ENCODE measurements around the gene F3.
A peak's percentile ranks its signal among the peaks of the same experiment; 100 is the strongest.

Gene F3

DNA sequence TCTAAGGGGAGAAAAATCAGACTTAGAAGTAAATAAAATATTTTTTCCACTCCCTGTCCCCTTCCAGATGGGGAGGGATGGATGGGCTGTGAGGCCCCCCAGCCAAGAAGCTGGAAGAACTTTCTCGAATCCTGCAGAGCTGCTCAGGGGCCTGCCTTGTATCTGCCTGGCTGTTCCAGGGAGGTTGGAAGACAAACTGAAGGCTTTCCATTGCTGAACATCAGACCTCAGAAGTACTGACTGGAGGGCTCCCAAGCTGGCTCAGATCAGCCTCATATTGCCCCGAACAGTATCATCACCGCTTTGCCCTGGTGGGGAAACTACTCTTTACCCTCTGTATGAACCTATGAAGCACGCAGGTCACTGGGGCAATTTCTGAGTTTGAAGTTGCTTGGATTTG lies 12.4 kb upstream of the F3 start:
- Histone ChIP-seq H3K4me3 (ENCODE audit: low read depth in 1 of 5, low read length in 5 of 5) (no peak overlapping the region), H3K27me3 (ENCODE audit: control insufficient read depth in 5 of 5, insufficient read depth in 4 of 5, low read length in 5 of 5) (no peaks in the 10 kb centered on the region), H3K9me3 (ENCODE audit: control insufficient read depth in 5 of 5, low read length in 5 of 5) (no peaks in the 10 kb centered on the region), H3K4me1 (ENCODE audit: control insufficient read depth in 5 of 5, insufficient read depth in 5 of 5, low read length in 5 of 5) (no peaks in the 10 kb centered on the region), H3K9ac (ENCODE audit: low read length in 5 of 5) (no peak overlapping the region), H3K27ac (ENCODE audit: low read depth, low read length) (no peak overlapping the region), H3K36me3 (ENCODE audit: control insufficient read depth in 5 of 5, insufficient read depth in 5 of 5, low read length in 5 of 5) (no peaks in the 10 kb centered on the region)

DNA sequence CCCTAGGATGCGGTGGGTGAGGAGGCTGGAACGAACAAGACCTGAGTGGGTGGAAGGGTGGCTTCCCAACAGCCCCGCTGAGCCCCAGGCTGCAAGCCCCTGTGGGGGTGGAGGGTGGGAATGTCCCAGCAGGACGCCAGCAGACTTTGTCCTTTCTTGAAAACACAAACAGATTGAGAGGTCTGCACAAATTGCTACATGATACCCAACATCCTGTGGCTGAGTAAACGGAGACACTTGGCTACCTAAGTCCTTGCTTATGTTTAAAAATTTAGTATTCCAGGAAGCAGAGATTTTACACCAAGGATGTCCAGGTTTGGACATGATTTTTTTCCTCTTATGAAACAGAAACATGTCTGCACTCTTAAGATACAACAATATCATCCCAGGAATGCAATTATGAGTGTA lies 11.8 kb upstream of the F3 start:
- H3K27ac ChIP-seq (ENCODE audit: low read depth, low read length) = no peak overlapping the region
- H3K4me1 ChIP-seq (ENCODE audit: control insufficient read depth in 5 of 5, insufficient read depth in 5 of 5, low read length in 5 of 5) = no peaks in the 10 kb centered on the region
- H3K9me3 ChIP-seq (ENCODE audit: control insufficient read depth in 5 of 5, low read length in 5 of 5) = no peaks in the 10 kb centered on the region
- H3K4me3 ChIP-seq (ENCODE audit: low read depth in 1 of 5, low read length in 5 of 5) = no peak overlapping the region
- H3K36me3 ChIP-seq (ENCODE audit: control insufficient read depth in 5 of 5, insufficient read depth in 5 of 5, low read length in 5 of 5) = no peaks in the 10 kb centered on the region
- no peak overlapping the region for H3K9ac ChIP-seq (ENCODE audit: low read length in 5 of 5)
- H3K27me3 ChIP-seq (ENCODE audit: control insufficient read depth in 5 of 5, insufficient read depth in 4 of 5, low read length in 5 of 5) = no peaks in the 10 kb centered on the region

DNA sequence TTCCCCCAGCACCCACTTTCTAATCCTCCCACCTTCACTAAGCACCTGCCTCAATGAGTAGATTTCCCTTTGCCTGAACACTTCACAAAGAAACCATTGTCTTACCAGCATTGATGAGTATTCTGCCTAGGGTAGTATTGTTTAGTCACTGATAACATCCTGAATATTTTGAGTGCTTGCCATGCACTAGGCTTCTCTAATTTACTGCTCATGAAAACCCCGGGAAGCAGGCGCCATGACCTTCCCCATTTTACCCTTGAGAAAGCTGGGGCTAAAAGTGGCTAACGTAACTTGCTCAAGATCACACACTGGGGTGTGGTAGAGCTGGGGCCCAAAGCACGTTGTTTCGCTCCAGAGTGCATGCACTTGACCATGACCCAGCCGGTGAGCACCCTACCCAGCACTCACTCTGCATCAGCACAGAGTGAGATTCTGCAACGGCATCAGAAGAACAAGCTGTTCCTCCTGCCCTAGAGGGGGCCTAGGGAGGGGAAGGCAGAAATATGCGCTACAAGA lies 10.6 kb upstream of the F3 start:
- no peak overlapping the region for H3K27ac ChIP-seq (ENCODE audit: low read depth, low read length)

DNA sequence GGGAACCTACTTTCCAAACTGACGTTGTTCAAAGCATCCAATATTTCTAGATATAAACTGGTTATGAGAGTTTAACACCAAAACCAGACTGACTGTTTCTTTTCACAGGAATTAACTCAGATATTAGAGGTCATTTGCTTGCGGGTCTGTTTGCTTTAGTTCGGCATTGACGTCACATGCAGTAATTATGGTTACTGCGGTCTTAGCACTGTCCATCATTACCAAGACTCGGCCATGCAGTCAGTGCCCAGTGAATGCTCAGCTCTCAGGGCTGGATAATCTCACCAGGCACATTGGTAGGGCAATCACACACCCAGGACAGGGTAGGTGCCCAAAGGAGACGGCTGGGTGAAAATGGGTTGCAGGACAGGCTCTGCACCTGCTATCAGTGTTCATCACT lies 9.9 kb upstream of the F3 start:
- Histone ChIP-seq H3K9me3 (ENCODE audit: control insufficient read depth in 5 of 5, low read length in 5 of 5) (no peaks in the 10 kb centered on the region), H3K4me1 (ENCODE audit: control insufficient read depth in 5 of 5, insufficient read depth in 5 of 5, low read length in 5 of 5) (no peaks in the 10 kb centered on the region), H3K4me3 (ENCODE audit: low read depth in 1 of 5, low read length in 5 of 5) (no peak overlapping the region), H3K9ac (ENCODE audit: low read length in 5 of 5) (no peak overlapping the region), H3K36me3 (ENCODE audit: control insufficient read depth in 5 of 5, insufficient read depth in 5 of 5, low read length in 5 of 5) (no peaks in the 10 kb centered on the region), H3K27me3 (ENCODE audit: control insufficient read depth in 5 of 5, insufficient read depth in 4 of 5, low read length in 5 of 5) (no peaks in the 10 kb centered on the region), H3K27ac (ENCODE audit: low read depth, low read length) (no peak overlapping the region)

More for the DNA sequence above, 10.6 kb upstream of the F3 start:
- Histone ChIP-seq H3K4me1 (ENCODE audit: control insufficient read depth in 5 of 5, insufficient read depth in 5 of 5, low read length in 5 of 5) (no peaks in the 10 kb centered on the region), H3K36me3 (ENCODE audit: control insufficient read depth in 5 of 5, insufficient read depth in 5 of 5, low read length in 5 of 5) (no peaks in the 10 kb centered on the region), H3K4me3 (ENCODE audit: low read depth in 1 of 5, low read length in 5 of 5) (no peak overlapping the region), H3K27me3 (ENCODE audit: control insufficient read depth in 5 of 5, insufficient read depth in 4 of 5, low read length in 5 of 5) (no peaks in the 10 kb centered on the region), H3K9ac (ENCODE audit: low read length in 5 of 5) (no peak overlapping the region), H3K9me3 (ENCODE audit: control insufficient read depth in 5 of 5, low read length in 5 of 5) (no peaks in the 10 kb centered on the region)

DNA sequence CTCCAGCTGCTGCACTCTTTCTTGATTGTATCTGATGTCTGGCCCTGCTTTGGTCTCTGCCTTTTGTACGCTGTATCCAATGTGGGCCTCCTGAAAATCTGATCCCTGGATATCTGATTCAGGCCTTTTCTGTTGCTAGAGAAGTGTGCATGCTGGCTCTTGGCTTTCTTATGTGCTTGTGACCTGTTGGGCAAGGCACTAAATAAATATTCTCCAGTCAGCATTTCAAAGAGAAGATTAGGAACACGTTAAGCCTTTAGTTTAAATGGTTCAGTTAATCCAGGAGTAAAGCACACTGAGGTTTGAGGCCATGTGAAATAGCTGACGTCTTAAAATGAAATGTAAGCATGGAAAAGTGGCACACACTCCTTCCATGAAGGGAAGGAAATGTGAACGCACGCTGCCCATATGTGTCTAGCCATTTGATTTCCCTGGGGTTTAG lies 9.3 kb upstream of the F3 start:
- H3K36me3 ChIP-seq (ENCODE audit: control insufficient read depth in 5 of 5, insufficient read depth in 5 of 5, low read length in 5 of 5) = no peaks in the 10 kb centered on the region
- H3K27ac ChIP-seq (ENCODE audit: low read depth, low read length) = no peak overlapping the region
- no peaks in the 10 kb centered on the region for H3K4me1 ChIP-seq (ENCODE audit: control insufficient read depth in 5 of 5, insufficient read depth in 5 of 5, low read length in 5 of 5)
- H3K4me3 ChIP-seq (ENCODE audit: low read depth in 1 of 5, low read length in 5 of 5) = no peak overlapping the region
- H3K9me3 ChIP-seq (ENCODE audit: control insufficient read depth in 5 of 5, low read length in 5 of 5) = no peaks in the 10 kb centered on the region
- no peak overlapping the region for H3K9ac ChIP-seq (ENCODE audit: low read length in 5 of 5)
- no peaks in the 10 kb centered on the region for H3K27me3 ChIP-seq (ENCODE audit: control insufficient read depth in 5 of 5, insufficient read depth in 4 of 5, low read length in 5 of 5)

DNA sequence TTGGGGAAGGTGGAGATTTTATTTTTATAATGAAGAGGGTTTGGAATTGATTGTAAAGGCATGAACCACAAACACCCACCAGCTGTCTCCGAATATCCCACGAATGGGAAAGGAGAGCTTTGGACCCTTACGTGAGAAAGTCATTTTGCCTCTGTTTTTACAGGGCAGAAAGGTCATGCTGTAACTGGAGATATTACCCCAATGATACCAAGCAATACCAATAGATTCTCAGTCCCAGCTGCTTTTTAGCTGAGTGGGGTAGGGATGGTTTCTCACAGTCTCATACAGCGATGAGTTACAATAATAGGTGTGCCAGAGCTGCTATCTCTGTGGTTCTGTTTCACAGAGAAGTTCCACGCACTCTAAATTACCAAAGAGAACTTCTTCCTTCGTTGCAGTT lies 8.8 kb upstream of the F3 start:
- Histone ChIP-seq H3K9ac (ENCODE audit: low read length in 5 of 5) (no peak overlapping the region), H3K4me3 (ENCODE audit: low read depth in 1 of 5, low read length in 5 of 5) (no peak overlapping the region), H3K36me3 (ENCODE audit: control insufficient read depth in 5 of 5, insufficient read depth in 5 of 5, low read length in 5 of 5) (no peaks in the 10 kb centered on the region), H3K4me1 (ENCODE audit: control insufficient read depth in 5 of 5, insufficient read depth in 5 of 5, low read length in 5 of 5) (no peaks in the 10 kb centered on the region), H3K27me3 (ENCODE audit: control insufficient read depth in 5 of 5, insufficient read depth in 4 of 5, low read length in 5 of 5) (no peaks in the 10 kb centered on the region), H3K27ac (ENCODE audit: low read depth, low read length) (no peak overlapping the region), H3K9me3 (ENCODE audit: control insufficient read depth in 5 of 5, low read length in 5 of 5) (no peaks in the 10 kb centered on the region)

DNA sequence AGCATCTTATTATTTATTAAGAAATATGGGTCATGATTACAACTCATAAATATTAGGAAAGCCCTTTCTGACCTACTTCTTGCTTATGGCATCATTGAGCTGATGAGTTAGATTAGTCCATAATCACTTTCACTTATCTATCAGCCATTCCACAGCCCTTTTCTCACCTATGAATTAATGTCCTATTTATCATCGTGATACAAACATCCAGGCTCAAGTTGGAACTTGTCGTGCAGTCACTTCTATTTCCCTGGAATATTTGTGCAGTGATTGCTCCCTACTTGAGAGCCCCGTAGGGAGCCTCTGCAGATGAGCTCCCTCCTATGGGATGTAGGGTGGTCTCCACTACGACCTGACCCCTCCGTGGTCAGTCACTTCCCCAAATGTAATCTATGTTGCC lies 8.1 kb upstream of the F3 start:
- Histone ChIP-seq H3K4me1 (ENCODE audit: control insufficient read depth in 5 of 5, insufficient read depth in 5 of 5, low read length in 5 of 5) (peaks cover 0 to 4% (median 3%) of the 10 kb centered on the region in 5 donors), H3K36me3 (ENCODE audit: control insufficient read depth in 5 of 5, insufficient read depth in 5 of 5, low read length in 5 of 5) (no peaks in the 10 kb centered on the region), H3K4me3 (ENCODE audit: low read depth in 1 of 5, low read length in 5 of 5) (no peak overlapping the region), H3K27ac (ENCODE audit: low read depth, low read length) (no peak overlapping the region), H3K9ac (ENCODE audit: low read length in 5 of 5) (no peak overlapping the region), H3K27me3 (ENCODE audit: control insufficient read depth in 5 of 5, insufficient read depth in 4 of 5, low read length in 5 of 5) (no peaks in the 10 kb centered on the region), H3K9me3 (ENCODE audit: control insufficient read depth in 5 of 5, low read length in 5 of 5) (no peaks in the 10 kb centered on the region)

DNA sequence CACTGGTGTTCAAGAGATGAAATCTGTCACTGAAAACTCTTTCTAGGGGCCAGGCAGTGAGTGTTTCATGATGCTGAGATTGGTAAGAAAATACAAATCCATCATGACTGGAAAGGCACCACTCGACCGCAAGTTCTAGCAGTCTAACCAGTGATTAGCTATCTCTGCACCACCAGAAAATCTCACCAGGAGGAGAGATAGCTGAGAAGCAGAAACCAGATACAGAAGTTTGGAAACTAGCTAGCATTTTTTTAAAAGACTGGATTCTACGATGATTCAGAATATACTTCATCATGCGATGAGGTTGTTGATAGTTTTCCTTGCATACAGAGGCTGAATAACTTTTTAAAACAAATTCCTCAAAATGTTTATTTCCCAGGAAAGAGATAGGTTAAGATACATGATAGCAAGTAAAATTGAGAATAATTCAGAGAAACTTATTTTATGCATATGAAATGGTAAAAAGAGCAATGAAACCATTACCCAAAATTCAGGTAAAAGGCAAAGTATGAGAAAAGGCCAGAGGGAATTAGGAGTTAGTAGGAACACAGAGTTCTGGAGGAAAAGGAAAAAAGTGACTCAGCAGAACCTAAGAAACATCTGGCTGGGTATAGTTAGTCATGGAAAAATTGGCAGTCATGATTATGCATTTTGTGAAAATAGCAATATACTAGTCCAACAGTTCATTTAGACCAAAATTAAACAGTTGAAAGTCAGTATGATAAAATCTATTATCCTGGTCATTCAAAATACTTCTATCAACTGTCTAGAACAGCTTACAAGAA lies 3.3 kb upstream of the F3 start:
- Histone ChIP-seq H3K4me1 (ENCODE audit: control insufficient read depth in 5 of 5, insufficient read depth in 5 of 5, low read length in 5 of 5) (peaks cover 5 to 43% (median 32%) of the 10 kb centered on the region in 5 donors), H3K4me3 (ENCODE audit: low read depth in 1 of 5, low read length in 5 of 5) (peak overlapping the region in 1 of 5 donors; percentile 0), H3K9ac (ENCODE audit: low read length in 5 of 5) (peak overlapping the region in 1 of 5 donors; percentile 61), H3K36me3 (ENCODE audit: control insufficient read depth in 5 of 5, insufficient read depth in 5 of 5, low read length in 5 of 5) (no peaks in the 10 kb centered on the region), H3K27me3 (ENCODE audit: control insufficient read depth in 5 of 5, insufficient read depth in 4 of 5, low read length in 5 of 5) (no peaks in the 10 kb centered on the region), H3K9me3 (ENCODE audit: control insufficient read depth in 5 of 5, low read length in 5 of 5) (no peaks in the 10 kb centered on the region), H3K27ac (ENCODE audit: low read depth, low read length) (peak overlapping the region; percentile 97)

DNA sequence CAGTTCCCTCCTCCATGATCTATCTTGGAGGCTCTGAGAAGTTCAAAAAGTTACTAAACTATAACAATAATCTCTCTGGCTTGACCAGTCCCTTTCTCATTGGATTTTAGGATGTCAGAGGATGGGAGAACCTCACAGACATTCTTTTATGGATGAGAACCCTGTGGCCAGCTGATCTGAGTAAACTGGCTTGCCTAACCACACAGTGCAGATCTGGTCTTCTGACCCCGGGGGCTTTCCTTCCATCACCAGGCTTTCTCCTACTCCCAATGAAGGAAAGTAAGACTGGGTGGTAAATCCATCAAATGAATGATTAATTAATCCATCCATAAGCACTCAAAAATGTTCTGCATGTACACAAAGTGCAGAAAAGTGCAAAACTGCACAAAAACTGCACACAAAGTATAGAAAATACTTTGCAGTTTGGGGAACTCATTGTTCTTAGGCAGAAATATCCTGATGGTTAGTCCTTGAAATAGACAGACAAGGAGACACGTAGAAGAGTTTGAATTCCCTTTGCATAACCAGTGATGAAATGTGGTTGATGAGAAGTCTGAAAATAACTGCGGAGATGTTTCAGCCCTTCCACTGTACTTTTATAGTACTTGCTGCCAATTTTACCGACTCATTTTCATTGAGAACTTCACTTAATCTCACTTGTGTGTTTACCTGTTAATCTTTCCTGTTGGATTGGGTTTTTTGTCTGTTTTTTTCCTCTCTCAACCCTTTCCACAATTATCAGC lies 2.5 kb upstream of the F3 start:
- Histone ChIP-seq H3K27ac (ENCODE audit: low read depth, low read length) (peak overlapping the region; percentile 97), H3K9me3 (ENCODE audit: control insufficient read depth in 5 of 5, low read length in 5 of 5) (no peaks in the 10 kb centered on the region), H3K27me3 (ENCODE audit: control insufficient read depth in 5 of 5, insufficient read depth in 4 of 5, low read length in 5 of 5) (no peaks in the 10 kb centered on the region), H3K4me1 (ENCODE audit: control insufficient read depth in 5 of 5, insufficient read depth in 5 of 5, low read length in 5 of 5) (peaks cover 5 to 51% (median 32%) of the 10 kb centered on the region in 5 donors), H3K4me3 (ENCODE audit: low read depth in 1 of 5, low read length in 5 of 5) (peak overlapping the region in 1 of 5 donors; percentile 0), H3K9ac (ENCODE audit: low read length in 5 of 5) (peak overlapping the region in 1 of 5 donors; percentile 61), H3K36me3 (ENCODE audit: control insufficient read depth in 5 of 5, insufficient read depth in 5 of 5, low read length in 5 of 5) (no peaks in the 10 kb centered on the region)

DNA sequence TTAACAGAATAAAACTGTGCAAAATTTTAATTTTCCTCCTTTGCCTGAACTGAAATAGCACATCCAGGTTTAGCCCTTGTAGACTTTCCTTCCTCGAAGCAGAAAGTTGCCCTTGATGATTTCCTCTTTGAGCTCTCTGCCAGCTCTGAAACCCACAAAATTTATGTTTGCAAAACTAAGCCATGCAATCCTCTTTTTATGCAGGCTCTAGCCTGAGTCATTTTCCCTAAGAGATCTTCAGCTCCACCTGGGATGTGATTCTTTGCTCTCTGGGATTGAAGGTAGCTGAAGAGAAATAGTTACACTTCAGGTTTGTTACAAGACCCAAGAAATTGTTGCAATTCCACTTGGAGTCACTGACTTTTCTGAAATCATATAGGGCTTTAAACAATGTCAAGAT lies 1.4 kb upstream of the F3 start:
- Histone ChIP-seq H3K4me3 (ENCODE audit: low read depth in 1 of 5, low read length in 5 of 5) (peak overlapping the region; percentile 73 to 89 (median 74)), H3K9ac (ENCODE audit: low read length in 5 of 5) (peak overlapping the region in 1 of 5 donors; percentile 92)

More for the DNA sequence above, 1.4 kb upstream of the F3 start:
- Histone ChIP-seq H3K27me3 (ENCODE audit: control insufficient read depth in 5 of 5, insufficient read depth in 4 of 5, low read length in 5 of 5) (no peaks in the 10 kb centered on the region), H3K36me3 (ENCODE audit: control insufficient read depth in 5 of 5, insufficient read depth in 5 of 5, low read length in 5 of 5) (no peaks in the 10 kb centered on the region), H3K27ac (ENCODE audit: low read depth, low read length) (peak overlapping the region; percentile 97), H3K4me1 (ENCODE audit: control insufficient read depth in 5 of 5, insufficient read depth in 5 of 5, low read length in 5 of 5) (peaks cover 8 to 62% (median 40%) of the 10 kb centered on the region in 5 donors), H3K9me3 (ENCODE audit: control insufficient read depth in 5 of 5, low read length in 5 of 5) (no peaks in the 10 kb centered on the region)

Data from subcutaneous abdominal adipose tissue (tissue), 5 donors.